HT-29 (cell line): ENCODE results near the gene SSTR5. TPM values are rescaled to one million over a fixed set of nuclear protein-coding genes. Genes with fewer than 3 reads are reported as not detected.

Source experiments
- DNase-seq: peaks from one replicate; pipeline ENCODE4 v3.0.0-alpha.2; 2015; ENCODE audit warnings: low spot score
- total RNA-seq: library from RNA; depleted of rRNA; stranded (reverse); fragments of >200 nt; shearing (Covaris generic); gene quantifications from 2 replicates; pipeline ENCODE4 v1.2.3, GENCODE V29; 2014

SSTR5 gene
- total RNA-seq, 1 experiment from 2014 or later: 5.1 TPM

DNA sequence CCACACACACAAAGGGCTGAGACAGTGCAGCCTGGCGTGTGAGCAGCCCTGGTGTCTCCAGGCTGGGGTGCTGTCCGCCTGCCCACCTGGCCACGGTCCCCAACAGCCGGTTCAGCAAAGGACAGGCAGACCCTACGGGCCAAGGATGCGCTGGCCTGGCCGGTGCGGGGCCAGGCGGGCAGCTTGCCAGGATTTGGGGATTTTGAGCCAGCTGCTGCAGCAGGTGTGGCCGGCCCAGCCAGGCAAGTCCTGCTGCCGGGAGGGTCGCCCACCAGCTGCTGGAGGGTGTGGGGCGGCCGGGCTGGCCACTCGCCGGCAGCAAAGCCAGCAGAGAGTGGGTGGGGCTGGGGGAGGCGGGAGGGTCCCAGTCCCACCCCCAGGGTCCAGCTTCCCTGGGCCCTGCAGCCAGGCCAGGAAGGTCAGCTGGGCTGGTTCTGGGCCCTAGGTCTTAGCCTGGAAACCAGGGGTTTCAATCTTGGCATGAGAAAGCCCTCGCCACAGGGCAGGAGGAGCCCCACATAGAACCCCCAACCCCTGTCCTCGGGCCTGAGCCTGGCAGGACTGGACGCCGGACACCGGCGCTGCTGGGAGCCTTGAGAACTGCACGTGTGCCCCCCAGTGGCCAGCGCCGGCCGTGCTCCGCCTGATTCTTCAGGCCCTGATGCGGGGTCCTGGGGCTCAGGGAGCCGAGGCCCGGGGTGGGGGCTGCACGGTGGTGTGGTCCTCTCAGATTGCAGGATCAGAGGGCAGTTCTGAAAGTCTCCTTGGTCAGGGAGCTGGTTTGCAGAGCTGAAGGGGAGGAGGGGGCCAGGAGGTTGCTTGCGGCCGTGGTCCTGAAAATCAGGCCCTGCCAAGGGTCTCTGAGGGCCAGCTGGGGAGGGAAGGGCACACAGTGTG is 17.6 kb upstream of the SSTR5 start:
- peak; percentile 62 for DNase-seq

DNA sequence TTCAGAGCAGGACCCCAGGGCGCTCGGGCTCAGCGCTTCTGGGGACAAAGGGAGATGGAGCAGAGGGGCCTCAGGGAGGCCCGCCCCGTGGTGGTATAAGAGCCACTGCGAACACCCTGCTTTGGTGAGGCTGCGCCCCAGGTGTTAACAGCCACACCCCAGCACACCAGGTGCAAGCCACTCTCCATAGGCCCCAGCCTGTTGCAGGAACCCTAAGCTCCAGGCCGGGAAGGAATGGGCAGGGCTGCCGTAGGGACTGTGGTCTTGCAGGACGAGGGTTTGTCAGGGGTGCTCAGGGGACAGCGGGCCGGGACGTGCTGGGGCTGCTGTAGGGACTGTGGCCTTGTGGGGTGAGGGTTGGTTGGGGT is 17.0 kb upstream of the SSTR5 start:
- DNase-seq: no peak

DNA sequence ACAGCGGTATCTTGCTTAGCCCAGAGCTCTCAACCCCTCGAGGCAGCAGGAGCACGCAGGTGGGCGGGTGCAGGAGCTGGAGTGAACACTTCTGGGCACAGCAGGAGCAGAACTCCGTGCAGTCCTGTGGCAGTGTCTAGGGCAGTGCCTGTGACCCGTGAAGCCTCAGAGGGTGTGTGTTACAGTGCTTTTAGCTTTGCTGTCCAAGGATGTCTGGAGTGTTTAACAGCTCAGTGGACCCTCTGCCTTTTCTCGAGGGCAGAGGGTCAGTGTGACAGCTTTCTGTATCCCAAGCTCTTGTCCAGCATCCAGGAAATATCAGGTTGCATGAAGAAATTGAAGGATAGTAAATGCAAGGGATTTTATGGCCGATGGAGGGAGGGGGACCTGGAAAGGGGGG is 16.4 kb upstream of the SSTR5 start:
- DNase-seq: no peak

DNA sequence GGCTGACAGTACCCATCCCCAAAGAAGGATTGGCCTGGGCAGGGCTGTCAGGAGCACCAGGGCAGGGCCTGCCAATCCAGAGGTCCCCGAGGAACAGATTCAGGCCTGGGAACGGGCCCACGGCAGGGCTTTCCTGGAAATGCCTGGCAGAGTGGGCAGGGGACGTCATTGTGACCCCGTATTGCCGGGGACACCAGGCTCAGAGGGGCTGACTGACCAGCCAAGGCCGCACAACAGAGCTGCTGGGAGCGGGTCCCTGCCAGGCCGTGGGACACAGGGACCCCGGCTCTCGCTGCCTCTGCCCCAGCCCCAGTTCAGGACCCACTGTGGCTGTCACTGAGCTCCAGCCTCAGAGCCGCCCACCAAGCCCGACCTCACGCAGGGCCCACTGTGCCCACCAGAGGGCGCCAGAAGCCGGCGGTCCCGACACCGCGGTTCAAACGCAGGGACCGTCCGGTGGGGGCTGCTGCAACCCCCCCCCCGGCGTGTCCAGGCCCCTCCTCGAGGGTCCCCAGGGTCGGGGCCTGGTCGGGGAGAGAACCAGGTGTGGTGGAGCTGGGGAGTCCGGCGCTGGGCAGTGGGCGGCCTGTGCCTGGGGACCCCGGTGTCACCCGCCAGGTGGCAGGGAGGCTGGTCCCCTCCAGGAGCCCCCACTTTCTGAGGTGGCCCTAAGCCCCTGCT is 15.2 kb upstream of the SSTR5 start:
- peak; percentile 57 for DNase-seq

DNA sequence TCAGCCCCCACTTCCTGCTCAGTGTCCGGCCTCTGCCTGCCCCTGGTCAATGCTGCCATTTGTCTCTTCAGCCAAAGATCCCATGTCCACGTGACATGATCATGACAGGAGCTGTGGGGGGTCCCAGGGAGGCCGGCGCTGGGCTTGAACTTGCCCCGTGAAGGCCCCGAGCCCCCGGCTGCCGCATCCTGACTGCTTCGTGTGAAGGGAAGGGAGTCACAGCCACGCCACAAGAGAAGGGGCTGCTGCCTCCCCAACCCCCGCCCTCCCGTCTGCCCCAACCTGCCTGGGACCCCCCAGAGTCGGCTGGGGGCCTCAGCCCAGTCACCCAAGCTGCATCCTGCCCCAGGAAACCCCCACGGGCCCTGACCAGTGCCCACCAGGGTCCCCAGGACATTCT is 14.3 kb upstream of the SSTR5 start:
- no peak for DNase-seq

DNA sequence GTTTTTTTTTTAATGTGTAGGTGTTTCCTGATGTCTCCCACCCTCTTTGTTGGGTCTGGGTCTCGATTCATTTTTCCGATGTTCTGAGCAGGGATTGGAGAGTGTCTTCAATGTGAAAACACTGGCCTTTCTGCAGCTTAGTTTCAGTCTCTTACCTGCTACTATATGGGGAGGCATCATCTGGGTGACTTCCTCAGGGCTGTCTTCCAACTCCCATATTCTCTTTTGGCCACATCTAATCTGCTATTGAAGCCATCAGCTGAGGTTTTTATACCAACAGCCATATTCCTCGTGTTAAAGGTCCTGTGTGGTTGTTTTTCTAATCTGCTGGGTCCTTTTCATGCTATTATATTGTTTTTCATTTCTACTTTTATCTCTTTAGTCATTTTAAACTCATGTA is 13.2 kb upstream of the SSTR5 start:
- DNase-seq: no peak

DNA sequence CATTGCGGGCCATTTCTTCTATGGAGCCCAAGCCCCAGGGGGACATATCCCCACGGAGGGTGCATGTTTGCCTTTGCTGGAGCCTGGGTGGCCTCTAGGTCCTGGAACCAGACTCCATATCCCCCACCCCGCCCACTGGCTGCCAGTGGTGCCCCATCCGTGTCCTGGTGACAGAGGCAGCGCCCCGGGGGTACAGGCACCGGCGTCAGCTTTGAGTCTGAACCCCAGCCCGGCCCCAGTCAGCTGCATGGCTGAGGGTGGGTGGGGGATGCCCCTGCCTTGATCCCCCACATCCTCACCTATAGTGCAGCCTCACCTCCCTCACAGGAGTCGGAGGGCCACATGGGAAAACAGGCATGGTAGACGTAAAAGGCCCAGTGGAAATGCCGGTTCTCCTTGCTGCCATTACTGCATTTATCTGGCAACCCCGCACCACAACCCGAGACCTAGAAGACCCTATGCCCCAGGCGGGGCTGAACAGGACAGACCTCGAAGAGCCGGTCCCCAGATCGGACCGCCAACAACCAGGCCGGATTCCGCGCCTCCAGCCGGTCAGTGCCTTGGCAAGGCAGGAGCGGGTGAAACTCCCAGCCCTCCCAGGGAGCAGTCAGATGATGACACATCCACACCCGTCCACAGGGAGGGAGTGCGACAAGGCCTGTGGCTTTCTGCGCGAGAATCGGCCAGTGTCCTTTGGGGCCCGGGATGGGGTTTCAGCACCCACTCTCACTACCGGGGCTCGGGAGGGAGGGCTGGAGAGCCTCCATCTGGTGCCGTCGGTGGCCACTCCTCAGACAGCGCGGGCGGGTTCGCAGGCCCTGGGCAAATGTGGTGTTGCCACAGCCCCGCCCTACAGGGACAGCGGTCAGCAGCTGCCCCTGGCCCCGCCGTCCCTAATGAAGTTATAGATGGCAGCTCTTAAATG is 11.9 kb upstream of the SSTR5 start:
- no peak for DNase-seq

DNA sequence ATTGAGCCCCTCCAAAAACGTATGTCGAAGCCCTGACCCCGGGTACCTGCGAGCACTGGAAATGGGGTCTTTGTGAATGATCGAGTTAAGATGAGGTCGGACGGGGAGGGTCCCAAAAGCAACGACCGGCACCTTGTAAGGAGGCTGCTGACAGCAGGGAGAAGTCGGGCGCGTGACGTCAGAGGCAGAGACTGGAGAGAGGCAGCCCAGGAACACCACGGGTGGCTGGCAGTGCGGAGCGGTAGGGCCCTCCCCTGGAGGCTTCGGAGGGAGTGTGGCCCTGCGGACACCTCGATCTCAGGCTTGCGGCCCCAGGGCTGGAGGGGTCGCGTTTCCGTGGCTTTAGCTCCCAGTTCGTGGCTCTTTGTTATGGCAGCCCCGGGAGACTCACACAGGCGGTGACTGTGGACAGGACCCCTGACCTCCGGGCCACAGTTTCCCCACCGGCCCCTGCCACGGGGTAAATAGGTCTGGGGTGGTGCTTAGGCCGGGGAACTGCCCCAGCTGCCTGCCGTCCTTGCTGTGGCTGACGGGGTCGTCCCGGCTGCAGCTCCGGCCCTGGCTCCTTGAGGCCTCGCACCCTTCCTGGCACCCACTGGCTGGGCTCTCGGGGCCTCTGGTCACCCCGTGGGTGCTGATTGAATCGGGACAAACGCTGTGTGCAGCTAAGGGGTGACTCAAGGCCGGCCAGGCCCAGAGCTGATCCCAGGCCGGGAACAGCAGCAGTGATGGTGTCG is 10.6 kb upstream of the SSTR5 start:
- DNase-seq: no peak

DNA sequence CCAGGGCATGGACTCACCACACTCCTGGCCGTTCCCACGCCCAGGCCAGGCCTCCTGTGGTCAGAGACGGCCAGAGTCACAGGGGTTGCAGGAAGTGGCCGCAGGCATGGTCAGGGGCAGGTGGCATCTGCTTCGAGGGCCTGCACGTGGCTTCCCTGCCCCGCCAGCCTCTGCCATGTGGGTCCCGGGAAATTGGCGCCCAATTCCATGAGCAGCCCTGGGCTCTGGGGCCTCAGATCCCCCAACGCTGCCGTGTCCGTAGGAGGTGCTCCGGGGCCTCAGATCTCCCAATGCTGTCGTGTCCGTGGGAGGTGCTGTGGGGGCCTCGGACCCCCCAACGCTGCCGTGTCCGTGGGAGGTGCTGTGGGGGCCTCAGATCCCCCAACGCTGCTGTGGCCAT is 9.7 kb upstream of the SSTR5 start:
- DNase-seq: no peak

DNA sequence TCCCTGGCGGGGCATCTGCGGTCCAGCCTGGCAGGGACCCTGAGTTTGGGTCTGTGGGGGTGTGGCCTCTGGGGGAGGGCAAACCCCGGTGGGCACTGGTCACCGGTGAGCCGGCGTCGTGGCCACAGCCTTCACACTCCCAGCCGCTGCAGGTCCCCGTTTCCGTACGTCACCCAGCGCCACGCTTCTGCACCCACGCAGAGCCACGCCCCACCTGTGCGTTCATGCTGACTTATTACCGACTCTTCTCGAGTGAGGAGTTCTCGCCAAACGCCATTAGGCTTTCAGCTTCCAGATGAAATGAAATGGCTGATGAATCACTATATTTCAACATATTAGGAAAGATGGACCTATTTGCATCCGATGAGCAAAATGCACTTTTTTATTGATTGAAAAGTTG is 8.8 kb upstream of the SSTR5 start:
- no peak for DNase-seq

DNA sequence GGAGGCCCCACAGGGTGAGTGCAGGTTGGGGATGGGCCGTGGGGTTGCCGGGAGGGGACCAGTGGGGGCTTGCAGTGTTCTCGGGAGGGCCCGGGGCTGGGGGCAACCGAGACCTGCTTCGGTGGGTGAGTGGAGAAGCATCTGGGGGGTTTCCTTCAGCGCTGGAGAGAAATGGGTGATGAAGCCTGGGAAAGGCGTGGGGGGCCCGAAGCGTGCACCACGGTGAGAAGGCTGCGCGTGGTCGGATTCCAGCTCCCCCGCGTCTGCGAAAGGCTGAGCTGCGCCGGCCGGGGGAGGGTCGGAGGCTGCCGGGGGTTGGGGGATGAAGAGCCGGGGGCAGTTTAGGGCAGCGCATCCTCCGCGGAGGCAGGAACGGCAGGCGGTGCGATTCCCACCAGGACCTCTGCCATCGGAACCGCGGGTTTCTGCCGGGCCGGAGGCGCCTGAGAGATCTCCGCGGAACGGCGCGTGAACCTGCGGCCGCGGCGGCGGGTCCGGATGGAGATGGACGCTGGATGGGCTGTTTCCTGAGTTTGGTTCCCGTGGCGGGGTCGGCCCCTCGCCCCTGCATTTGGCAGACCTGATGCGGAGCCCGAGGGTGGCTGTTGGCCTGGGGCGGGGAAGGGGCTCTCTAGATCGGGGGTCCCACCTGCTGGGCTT is 6.9 kb upstream of the SSTR5 start:
- DNase-seq: no peak

DNA sequence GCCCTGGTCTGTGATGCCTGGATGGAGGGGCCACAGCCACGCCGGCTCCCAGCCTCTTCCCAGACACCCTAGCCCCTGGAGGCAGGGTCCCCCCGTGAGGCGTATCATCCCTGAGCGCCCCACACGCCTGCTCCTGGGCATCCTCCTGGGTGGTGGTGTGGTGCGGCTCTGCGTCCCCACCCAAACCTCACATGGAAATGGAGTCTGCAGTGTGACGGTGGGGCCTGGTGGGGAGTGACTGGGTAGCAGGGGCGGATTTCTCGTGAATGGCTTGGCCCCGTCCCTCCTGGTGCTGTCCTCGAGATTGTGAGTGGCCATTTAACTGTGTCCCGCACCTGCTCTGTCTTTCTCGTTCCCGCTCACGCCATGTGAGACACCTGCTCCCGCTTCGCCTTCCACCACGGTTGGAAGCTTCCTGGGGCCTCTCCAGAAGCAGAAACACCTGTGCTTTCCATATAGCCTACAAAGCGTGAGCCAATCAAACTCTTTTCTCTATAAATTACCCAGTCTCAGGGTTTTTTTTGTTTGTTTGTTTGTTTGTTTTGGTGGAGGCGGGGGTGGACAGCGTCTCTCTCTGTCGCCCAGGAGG is 5.9 kb upstream of the SSTR5 start:
- no peak for DNase-seq

DNA sequence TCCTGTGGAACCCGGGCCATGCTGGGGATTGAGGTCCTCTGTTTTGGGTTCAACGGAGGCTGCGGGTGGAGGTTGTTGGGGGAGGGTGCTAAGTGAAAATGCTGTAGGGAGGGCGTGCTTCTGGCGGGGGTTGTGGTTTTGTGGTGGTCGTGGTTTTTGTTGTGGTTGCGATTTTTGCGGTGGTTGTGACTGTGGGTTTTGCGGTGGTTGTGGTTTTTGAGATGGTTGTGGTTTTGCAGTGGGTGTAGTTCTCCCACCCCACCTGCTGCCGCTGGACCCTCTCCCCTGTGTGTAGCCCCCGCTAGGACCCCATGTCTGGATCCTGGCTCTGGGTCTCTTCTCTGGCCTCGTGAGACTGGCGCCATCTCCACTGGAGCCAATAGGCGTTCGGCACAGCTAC is 4.9 kb upstream of the SSTR5 start:
- DNase-seq: no peak

DNA sequence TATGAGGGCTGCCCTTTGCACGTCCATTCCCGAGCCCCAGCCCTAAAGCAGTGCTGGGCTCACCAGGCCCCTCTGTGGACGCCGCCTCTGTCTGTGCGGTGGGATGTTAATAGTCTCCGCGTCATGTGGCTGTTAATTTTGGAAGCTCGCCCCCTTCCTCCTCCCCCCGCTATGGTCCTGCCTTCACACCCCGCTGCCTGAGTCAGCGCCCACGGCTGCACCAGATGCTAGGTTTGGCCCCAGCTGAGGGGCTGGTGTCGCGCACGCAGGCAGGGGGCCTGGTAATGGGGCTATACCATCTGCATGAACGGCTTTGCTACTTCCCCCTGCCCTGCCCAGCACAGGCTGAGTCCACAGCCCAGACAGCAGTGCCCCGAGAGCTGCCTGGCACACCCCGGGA is 4.1 kb upstream of the SSTR5 start:
- DNase-seq: no peak

DNA sequence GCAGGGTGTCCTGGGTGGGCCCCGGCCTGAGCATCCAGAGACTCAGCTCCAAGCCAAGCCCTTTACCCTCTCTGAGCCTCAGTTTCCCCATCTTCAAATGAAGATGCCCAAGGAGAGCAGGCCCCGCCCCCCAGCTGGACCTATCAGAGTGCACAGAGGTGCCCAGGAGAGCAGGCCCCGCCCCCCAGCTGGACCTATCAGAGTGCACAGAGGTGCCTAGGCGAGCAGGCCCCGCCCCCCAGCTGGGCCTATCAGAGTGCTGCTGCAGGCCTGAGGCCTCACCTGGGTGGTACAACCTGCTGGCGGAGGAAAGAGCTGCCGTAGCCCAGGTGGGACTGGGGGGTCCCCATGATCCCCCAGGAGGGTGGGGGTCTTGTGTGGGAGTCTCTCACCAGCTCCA is 3.4 kb upstream of the SSTR5 start:
- no peak for DNase-seq

DNA sequence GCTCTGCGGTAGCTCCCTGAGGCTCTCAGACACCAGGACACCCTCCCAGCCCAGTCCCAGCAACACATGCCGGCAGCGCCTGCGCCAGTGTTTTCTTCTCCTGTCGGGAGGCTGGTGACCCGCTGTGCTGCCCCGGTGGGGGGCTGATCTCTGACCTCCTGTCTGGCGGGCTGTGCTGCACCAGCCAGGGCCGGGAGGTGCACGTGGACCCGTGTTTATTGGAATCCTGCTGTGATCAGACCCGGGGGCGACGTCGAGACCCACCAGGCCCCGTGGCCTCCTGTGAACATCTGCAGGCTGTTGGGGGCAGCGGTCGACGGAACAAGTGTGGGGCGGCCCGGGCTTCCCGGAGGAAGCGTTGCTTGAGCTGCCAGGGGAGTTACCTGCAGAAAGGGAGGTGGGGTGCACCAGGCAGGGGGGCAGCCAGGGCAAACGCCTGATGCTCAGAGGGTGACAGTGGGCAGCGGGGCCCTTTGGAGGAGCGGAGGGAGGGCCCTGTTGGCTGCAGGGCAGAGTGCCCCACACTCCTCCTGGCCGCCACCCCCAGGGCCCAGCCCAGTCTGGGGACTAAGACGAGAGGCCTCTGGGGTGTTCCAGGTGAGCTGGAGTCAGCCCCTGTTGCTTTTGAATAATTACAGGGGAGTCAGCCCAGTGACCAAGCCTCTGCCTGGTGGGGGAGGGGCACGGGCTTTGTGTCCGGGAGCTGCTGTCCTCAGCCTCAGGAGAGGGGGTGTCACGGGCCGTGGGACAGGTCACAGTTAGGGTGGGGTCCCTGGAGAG is 2.3 kb upstream of the SSTR5 start:
- no peak for DNase-seq

DNA sequence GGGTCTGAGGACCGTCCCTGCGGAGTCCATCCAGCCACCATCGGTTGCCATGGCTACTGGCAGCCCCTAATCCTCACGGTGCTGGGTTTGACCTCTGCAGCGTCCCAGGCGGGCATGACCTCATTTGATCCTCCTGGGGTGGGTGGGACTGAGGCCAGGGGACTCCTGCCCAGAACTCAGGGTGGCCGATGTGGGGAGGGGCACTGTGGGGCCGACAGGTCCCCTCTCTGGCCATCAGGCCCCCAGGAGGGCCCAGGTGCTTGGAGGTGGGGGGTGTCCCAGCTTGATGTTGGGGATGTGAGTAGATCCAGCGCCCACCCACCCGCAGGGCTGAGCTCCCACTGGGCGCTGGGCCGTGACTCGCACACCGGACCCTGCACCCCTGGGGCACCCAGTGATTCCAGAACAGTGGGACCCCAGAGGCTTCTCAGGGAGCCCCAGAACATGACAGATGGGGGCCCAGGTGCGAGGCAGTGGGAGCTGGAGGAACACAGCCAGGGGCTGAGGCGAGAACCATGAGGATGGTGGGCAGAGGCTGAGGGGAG is 1.6 kb upstream of the SSTR5 start:
- no peak for DNase-seq

DNA sequence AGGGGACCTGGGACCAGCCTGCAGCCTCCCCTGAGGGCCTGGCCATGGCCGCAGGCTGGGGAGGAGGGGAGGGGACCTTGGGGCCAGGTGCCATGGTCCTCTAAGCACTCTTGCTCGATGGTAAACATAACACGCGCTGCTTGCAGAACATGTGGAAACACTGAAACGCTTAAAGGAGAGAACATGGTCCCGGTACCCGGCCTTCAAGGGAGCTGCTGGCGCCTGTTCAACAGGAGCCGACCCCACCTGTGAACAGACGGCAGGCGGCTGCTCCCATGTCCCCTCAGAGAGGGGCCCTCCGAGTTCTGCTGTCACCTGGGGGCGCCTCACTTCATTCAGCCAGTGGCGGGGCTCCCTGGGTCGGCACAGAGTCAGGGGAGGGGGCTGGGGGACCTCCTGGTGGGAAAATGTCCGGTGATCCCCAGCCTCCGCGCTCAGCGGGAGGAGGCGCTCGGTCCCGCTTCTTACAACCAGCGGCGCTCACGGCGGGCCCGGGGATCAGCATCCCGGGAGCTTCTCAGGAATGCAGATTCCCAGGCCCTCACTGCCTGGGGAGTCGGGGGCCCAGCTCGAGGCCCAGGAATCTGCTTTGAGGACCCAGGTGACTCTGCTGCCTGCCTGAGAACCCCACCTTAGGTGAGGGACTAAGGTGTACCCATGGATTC is 854 bp upstream of the SSTR5 start:
- DNase-seq: no peak

DNA sequence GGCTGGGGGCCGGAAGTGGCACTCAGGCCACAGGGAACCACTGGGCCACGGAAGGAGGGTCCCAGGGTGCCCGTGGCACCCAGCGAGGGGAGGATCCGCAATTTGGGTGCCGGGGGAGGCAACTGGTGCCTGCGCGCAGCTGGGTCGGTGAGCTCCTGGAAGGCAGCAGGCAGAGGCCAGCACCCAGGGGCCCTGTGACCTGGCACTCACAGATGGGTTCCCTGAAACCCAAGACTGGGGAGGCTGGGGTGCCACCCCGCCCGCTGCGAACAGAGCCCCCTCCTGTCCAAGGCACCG is 663 bp downstream of the SSTR5 start:
- no peak for DNase-seq
